BJ (cell line): ENCODE results near the gene EDEM1. TPM values are rescaled to one million over a fixed set of nuclear protein-coding genes. Genes with fewer than 3 reads are reported as not detected.

Experiments used
- CTCF ChIA-PET: fragments of 350-600 bp; formaldehyde crosslinking; extraction: SDS; loops from one replicate; lab custom pipeline; 2021; ENCODE audit warnings: antibody characterized with exemption, inconsistent platforms; lab: Yijun Ruan, JAX
- POLR2A ChIA-PET: fragments of 300-600 bp; sonication (Branson Sonifier 250); formaldehyde crosslinking; extraction: SDS; loops from one replicate; lab custom pipeline; 2021; ENCODE audit warnings: antibody characterized with exemption; lab: Charles Lee
- DNase-seq: peaks from one replicate; pipeline ENCODE4 v3.0.0-alpha.2; 2011; ENCODE audit warnings: low read depth
- H3K27me3 ChIP-seq: 2 replicates; pipeline ENCODE4 v1.6.0; 2011; ENCODE audit warnings: low read length; ENCODE audit not compliant: control insufficient read depth, insufficient read depth
- H3K36me3 ChIP-seq: 2 replicates; pipeline ENCODE4 v1.5.1; 2011; ENCODE audit warnings: low read length; ENCODE audit not compliant: control insufficient read depth, insufficient read depth
- H3K4me3 ChIP-seq: 2 replicates; pipeline ENCODE4 v1.5.1; 2011; ENCODE audit warnings: low read depth, mild to moderate bottlenecking, control low read depth, low read length
- polyA plus RNA-seq: library from polyadenylated mRNA; depleted of rRNA; stranded (reverse); fragments of >200 nt; gene quantifications from 2 replicates; pipeline ENCODE4 v1.2.3, GENCODE V29; 2011
- TF ChIP-seq, protein P1 (sequence below): IDR thresholded peaks from 2 replicates; pipeline ENCODE4 v1.5.1; 2011; ENCODE audit warnings: low read depth, mild to moderate bottlenecking, control low read depth, inconsistent platforms, low read length, moderate library complexity; ENCODE audit not compliant: insufficient read depth

EDEM1 gene
- polyA plus RNA-seq, 1 experiment, result 21.3 TPM

GRCh38 chr3:5255404-5256344 lies 68.2 kb downstream of the EDEM1 start:
- no peaks in the 10 kb centered on the region for H3K36me3 ChIP-seq
- ChIA-PET CTCF (interaction anchor here (1.0 kb wide), 1 partner anchor 10 kb away, joined by 3 read pairs; no protein-coding TSS in a partner anchor), POLR2A (no interaction called here)
- DNase-seq, result no peak
- TF ChIP-seq, protein P1, sequence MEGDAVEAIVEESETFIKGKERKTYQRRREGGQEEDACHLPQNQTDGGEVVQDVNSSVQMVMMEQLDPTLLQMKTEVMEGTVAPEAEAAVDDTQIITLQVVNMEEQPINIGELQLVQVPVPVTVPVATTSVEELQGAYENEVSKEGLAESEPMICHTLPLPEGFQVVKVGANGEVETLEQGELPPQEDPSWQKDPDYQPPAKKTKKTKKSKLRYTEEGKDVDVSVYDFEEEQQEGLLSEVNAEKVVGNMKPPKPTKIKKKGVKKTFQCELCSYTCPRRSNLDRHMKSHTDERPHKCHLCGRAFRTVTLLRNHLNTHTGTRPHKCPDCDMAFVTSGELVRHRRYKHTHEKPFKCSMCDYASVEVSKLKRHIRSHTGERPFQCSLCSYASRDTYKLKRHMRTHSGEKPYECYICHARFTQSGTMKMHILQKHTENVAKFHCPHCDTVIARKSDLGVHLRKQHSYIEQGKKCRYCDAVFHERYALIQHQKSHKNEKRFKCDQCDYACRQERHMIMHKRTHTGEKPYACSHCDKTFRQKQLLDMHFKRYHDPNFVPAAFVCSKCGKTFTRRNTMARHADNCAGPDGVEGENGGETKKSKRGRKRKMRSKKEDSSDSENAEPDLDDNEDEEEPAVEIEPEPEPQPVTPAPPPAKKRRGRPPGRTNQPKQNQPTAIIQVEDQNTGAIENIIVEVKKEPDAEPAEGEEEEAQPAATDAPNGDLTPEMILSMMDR, result no peak
- no peak overlapping the region for H3K4me3 ChIP-seq
- H3K27me3 ChIP-seq, result no peaks in the 10 kb centered on the region

GRCh38 chr3:5258526-5258925 lies 71.0 kb downstream of the EDEM1 start:
- TF ChIP-seq, protein P1, result no peak

GRCh38 chr3:5260992-5261501 lies 73.5 kb downstream of the EDEM1 start:
- ChIA-PET CTCF (no interaction called here), POLR2A (no interaction called here)
- no peak for DNase-seq
- no peaks in the 10 kb centered on the region for H3K36me3 ChIP-seq
- H3K27me3 ChIP-seq, result no peaks in the 10 kb centered on the region
- H3K4me3 ChIP-seq, result no peak overlapping the region
- TF ChIP-seq, protein P1, result no peak

More at GRCh38 chr3:5258526-5258925, 71.0 kb downstream of the EDEM1 start:
- ChIA-PET POLR2A (no interaction called here), CTCF (interaction anchor here (1.1 kb wide), 1 partner anchor 167 kb away, joined by 3 read pairs; no protein-coding TSS in a partner anchor)
- no peaks in the 10 kb centered on the region for H3K27me3 ChIP-seq
- H3K36me3 ChIP-seq, result no peaks in the 10 kb centered on the region
- H3K4me3 ChIP-seq, result no peak overlapping the region
- no peak for DNase-seq

DNA sequence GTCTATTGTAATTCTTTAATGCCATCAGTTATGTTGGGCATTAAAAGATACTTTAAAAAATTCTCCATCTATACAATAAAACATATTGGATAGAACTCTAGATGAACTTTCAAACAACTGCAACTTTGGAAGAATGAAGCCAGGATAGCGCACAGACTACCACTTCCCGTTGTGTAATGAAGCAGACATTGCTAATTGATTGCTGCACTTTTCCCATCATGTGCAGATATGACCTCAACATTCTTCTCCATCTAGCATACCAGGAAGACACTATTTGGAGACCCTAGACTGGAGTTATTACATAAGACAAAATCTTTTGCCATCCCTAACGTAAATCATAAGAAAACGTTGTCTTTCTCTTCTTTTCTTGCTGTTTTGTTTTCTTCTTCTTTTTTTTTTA lies 75.0 kb downstream of the EDEM1 start:
- H3K4me3 ChIP-seq, result no peak overlapping the region
- ChIA-PET POLR2A (no interaction called here), CTCF (no interaction called here)
- no peaks in the 10 kb centered on the region for H3K27me3 ChIP-seq
- no peaks in the 10 kb centered on the region for H3K36me3 ChIP-seq
- no peak for DNase-seq
- TF ChIP-seq, protein P1, result no peak

DNA sequence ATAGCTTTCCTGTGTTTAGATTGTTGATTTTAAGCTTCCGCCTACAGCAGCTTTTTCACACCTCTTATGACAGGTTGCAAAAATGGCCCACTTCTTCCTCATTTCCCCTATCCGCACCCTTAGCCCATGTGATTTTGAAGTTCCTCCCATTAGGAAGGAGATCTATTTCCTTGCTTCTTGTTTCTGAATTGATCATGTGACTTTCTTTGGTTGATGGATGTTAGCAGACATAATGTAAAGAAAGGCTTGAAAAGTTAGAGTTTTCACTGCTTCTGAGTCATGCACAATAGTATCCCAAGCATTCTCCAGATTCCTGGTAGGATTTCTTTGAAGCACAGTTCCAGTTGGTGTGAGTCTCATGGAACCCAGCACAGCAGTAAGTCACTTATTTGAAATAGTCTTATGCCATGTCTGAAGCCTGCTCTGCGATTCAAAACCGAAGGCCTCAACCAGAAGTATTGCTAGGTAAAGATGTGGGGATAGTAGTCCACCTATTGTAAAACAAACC lies 76.6 kb downstream of the EDEM1 start:
- POLR2A ChIA-PET, result no interaction called here
- Histone ChIP-seq H3K27me3 (no peaks in the 10 kb centered on the region), H3K4me3 (no peak overlapping the region), H3K36me3 (no peaks in the 10 kb centered on the region)
- DNase-seq, result no peak
- TF ChIP-seq, protein P1, result no peak
- CTCF ChIA-PET, result no interaction called here
